Activated naive CD4-positive, alpha-beta T cell treated with anti-CD3 and anti-CD28 coated beads, Interleukin-2, amount 50 U/mL, for 72 hours (primary cell): Measurements from ENCODE around the gene SLAIN1. TPM values are rescaled to one million over a fixed set of nuclear protein-coding genes. Genes with fewer than 3 reads are reported as not detected.
A peak's percentile ranks its signal among the peaks of the same experiment; 100 is the strongest.

Experiments
- ATAC-seq, 2 donors: fragments of 150-1000 bp; cut with Tn5 transposase; 2 replicates each; pipeline ENCODE4 v1.10.0; 2021; ENCODE audit warnings: mild to moderate bottlenecking in 2 of 2, moderate library complexity in 2 of 2
- DNase-seq, 2 donors: peaks; one replicate each; pipeline ENCODE4 v3.0.0; 2021 to 2022; ENCODE audit warnings: low spot score in 2 of 2
- H3K27ac Mint-ChIP-seq, 2 donors: one replicate each; pipeline ENCODE4 v1.8.0; 2022; ENCODE audit warnings: mild to moderate bottlenecking in 2 of 2, mixed read lengths in 2 of 2
- H3K36me3 Mint-ChIP-seq, 2 donors: one replicate each; pipeline ENCODE4 v1.8.0; 2022; ENCODE audit warnings: mixed read lengths in 2 of 2
- H3K9me3 Mint-ChIP-seq, 2 donors: one replicate each; pipeline ENCODE4 v1.8.0; 2022; ENCODE audit warnings: mixed read lengths in 2 of 2
- total RNA-seq, 2 donors: library from RNA; stranded (reverse); gene quantifications; one replicate each; pipeline ENCODE4 v1.2.3, GENCODE V29; 2022

Gene SLAIN1
- total RNA-seq, 2 donors from 2014 or later: 12.1 to 41.2 TPM

- ATAC-seq (peak; percentile 70 to 78), DNase-seq (peak in 1 of 2 donors; percentile 10)
- Mint-ChIP-seq H3K27ac (peak overlapping the region in 1 of 2 donors; percentile 16), H3K36me3 (no peaks in the 10 kb centered on the region), H3K9me3 (no peaks in the 10 kb centered on the region)
Observed at GRCh38 chr13:77779552-77780272, 82.2 kb downstream of the SLAIN1 start.

- Mint-ChIP-seq H3K9me3 (no peaks in the 10 kb centered on the region), H3K27ac (no peak overlapping the region), H3K36me3 (no peaks in the 10 kb centered on the region)
- ATAC-seq (no peak), DNase-seq (no peak)
Observed at GRCh38 chr13:77781808-77782207, 84.3 kb downstream of the SLAIN1 start.

DNA sequence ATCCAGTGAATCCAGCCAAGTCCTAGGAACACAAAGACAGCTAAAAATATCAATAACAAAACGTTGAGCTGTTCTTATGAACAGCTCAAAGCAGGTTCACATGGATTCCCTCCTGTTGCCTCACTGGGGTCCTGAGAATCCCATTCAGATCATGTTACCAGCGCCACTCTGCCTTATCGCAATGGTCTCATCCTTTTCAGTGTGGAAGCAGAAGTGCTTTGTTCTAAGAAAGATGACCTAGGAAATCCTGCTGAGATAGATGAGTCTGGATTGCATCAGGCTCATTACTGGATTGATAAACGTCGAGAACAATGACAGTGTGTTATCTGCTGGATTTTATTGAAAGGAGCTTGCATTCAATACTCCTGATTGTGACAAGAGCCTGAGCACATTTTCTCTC is 87.0 kb downstream of the SLAIN1 start:
- peaks cover 4 to 5% of the 10 kb centered on the region in 2 donors for H3K9me3 Mint-ChIP-seq
- ATAC-seq: no peak
- peaks cover 0 to 6% of the 10 kb centered on the region in 2 donors for H3K36me3 Mint-ChIP-seq
- no peak overlapping the region for H3K27ac Mint-ChIP-seq
- DNase-seq: no peak

DNA sequence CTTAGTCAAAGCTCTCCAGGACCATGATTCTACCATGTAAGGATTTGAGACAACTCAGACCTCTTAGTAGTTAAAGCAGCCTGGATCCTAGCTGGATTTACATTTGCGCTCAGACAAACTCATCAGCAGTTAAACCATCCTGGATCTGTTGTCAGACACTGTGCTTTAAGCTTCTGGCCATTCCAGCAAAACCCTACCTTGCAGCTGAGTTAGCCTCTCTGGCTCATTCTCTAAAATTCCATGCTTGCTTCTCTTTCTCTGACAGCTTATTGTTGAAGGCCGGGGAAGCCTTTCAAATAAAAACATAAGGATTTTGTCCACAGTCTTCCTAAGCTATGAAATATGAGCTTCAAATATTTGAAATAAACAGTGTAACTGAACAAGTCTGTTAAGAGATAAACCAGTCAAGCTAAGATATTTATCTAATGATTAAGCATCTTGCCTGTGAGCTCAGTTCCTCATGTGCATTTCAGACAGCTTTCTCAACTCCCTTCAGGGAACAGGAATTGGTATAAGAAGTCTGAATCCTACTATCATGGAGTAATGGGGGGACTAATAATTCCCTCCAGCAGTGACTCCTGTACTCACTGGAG is 89.3 kb downstream of the SLAIN1 start:
- peaks cover 13 to 24% of the 10 kb centered on the region in 2 donors for H3K36me3 Mint-ChIP-seq
- peaks cover 9 to 18% of the 10 kb centered on the region in 2 donors for H3K9me3 Mint-ChIP-seq
- no peak for ATAC-seq
- H3K27ac Mint-ChIP-seq: no peak overlapping the region
- DNase-seq: no peak

GRCh38 chr13:77789376-77789775 is 91.9 kb downstream of the SLAIN1 start:
- Mint-ChIP-seq H3K9me3 (peaks cover 14 to 32% of the 10 kb centered on the region in 2 donors), H3K27ac (no peak overlapping the region), H3K36me3 (peaks cover 23 to 26% of the 10 kb centered on the region in 2 donors)
- DNase-seq: no peak
- no peak for ATAC-seq

GRCh38 chr13:77800219-77800618 is 102.7 kb downstream of the SLAIN1 start:
- H3K36me3 Mint-ChIP-seq: no peaks in the 10 kb centered on the region
- DNase-seq (no peak), ATAC-seq (no peak)
- no peaks in the 10 kb centered on the region for H3K9me3 Mint-ChIP-seq
- no peak overlapping the region for H3K27ac Mint-ChIP-seq

DNA sequence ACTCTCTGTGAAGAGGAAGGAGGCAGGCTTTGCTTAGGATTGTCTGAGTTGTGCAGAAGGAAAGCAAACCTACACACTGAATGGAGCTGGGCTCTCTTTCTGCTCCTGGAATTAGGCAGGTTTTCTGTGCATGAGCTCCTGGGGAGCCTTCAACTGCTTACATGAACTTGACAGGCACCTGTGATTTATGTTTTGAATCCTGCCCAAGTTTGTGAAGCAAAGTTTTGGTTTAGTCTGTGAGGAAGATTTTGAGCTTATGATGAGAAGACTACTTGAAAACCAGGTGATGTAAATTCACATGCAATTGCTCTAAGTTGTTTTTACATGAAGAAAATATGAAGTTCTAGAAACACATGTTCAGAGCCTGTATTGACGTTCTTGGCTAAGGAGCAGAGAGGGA is 109.0 kb downstream of the SLAIN1 start:
- H3K27ac Mint-ChIP-seq: no peak overlapping the region
- ATAC-seq (no peak), DNase-seq (no peak)
- H3K36me3 Mint-ChIP-seq: no peaks in the 10 kb centered on the region
- no peaks in the 10 kb centered on the region for H3K9me3 Mint-ChIP-seq

DNA sequence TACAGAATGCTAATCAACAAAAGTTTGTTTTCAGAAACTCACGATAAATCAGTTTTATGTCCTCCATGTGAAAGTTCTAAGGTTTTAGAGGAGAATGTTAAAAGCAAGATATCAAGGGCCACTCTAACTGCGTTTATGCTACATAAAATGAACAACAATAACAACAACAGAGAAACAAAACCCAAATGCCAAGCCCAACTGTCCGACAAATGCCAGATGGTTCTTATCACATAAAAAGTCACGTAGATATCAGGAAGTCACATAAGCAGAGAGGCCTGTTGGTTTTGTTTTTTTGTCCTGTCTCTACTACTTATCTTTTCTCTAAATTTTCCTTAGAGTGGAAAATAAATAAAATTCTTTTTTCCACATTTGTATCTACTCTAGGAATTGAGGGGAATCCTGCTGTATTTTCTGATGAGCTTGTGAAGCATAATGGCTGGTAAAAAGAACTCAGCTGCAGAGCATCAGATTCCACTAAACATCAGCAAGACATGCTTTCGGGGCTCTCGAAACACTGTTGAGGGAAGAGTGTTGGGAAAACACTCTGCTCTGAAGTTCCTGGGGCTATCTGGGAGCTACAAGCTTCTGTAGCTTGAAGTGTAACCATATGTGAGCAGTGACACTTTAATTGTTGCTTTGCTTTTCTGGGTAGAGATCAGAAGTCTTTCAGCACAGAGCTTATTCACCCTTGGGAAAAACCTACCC is 110.1 kb downstream of the SLAIN1 start:
- no peak for ATAC-seq
- Mint-ChIP-seq H3K27ac (no peak overlapping the region), H3K36me3 (no peaks in the 10 kb centered on the region), H3K9me3 (no peaks in the 10 kb centered on the region)
- no peak for DNase-seq

DNA sequence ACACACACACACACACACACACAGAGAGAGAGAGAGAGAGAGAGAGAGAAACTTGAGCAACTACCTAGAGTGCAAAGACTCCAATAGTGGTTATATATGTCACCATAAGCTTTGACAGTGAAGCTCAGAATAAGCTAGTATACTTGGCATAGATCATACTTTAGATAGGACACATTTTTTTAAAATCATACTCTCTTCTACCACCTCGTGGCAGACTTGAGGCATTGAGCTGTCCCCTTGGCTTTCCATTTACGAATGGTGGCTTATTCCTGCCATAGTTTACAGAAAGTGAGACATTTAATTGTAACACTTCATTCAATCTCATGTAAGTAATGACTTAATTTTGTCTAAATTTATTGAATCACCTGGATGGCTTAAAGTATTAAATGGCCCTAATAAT is 112.9 kb downstream of the SLAIN1 start:
- Mint-ChIP-seq H3K27ac (no peak overlapping the region), H3K36me3 (no peaks in the 10 kb centered on the region), H3K9me3 (no peaks in the 10 kb centered on the region)
- DNase-seq (no peak), ATAC-seq (peak; percentile 34 to 62)

DNA sequence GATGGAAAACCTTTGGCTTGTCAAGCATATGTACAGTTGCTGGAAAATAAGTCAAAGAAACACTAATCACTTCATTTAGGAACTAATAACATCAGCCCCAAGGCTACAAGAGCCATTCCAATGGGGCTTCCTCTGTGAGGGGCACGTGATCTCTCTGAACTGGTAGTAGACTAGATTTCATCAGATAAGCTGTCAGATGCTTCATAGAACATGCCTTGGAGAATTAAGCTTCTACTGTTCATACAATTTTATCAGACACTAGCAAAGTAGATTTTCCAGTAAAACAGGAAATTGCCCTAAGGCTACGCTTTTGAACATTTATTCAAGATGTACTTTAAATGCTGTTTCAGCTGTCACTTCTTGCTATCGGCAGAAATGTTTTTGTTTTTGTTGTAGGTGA is 113.4 kb downstream of the SLAIN1 start:
- Mint-ChIP-seq H3K27ac (no peak overlapping the region), H3K36me3 (no peaks in the 10 kb centered on the region), H3K9me3 (no peaks in the 10 kb centered on the region)
- DNase-seq (no peak), ATAC-seq (no peak)

DNA sequence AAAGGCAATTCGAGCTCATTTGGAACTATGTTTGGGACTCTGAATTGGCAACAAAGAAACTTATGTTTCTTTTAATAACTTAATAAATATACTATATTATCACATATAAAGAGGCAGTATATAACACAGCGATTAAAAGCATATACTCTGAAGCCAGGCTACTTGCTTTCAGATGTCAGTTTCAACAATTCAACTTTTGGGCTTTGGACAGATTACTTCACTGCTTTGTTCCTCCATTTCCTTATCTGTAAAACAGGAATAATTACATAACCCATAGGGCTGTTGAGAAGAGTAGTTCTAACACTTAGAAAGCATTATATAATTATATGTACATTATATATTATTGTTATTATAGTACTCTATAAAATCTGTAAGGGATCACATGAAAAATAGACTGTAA is 113.9 kb downstream of the SLAIN1 start:
- Mint-ChIP-seq H3K9me3 (no peaks in the 10 kb centered on the region), H3K27ac (no peak overlapping the region), H3K36me3 (no peaks in the 10 kb centered on the region)
- DNase-seq: no peak
- ATAC-seq: no peak

GRCh38 chr13:77811981-77812380 is 114.5 kb downstream of the SLAIN1 start:
- no peak for ATAC-seq
- Mint-ChIP-seq H3K9me3 (no peaks in the 10 kb centered on the region), H3K36me3 (no peaks in the 10 kb centered on the region), H3K27ac (no peak overlapping the region)
- no peak for DNase-seq

Other genes with a start within 250 kb of the SLAIN1 start
- not detected for gene SCEL, start 162.0 kb upstream of the SLAIN1 start, total RNA-seq
- not detected for gene EDNRB, start 221.1 kb downstream of the SLAIN1 start, total RNA-seq